Ishikawa (cell line): ENCODE measurements around the gene PRPF8.

Experiments used
- CEBPB ChIP-seq: IDR thresholded peaks from 2 replicates; pipeline ENCODE4 v1.6.1; 2012
- EGR1 ChIP-seq: IDR thresholded peaks from 2 replicates; pipeline ENCODE4 v1.6.1; 2012
- EP300 ChIP-seq: IDR thresholded peaks from 2 replicates; pipeline ENCODE4 v1.6.1; 2012; ENCODE audit warnings: borderline replicate concordance
- FOXM1 ChIP-seq: IDR thresholded peaks from 2 replicates; pipeline ENCODE4 v1.6.1; 2012; ENCODE audit warnings: low read depth, borderline replicate concordance
- NFIC ChIP-seq: IDR thresholded peaks from 2 replicates; pipeline ENCODE4 v1.6.1; 2012
- RAD21 ChIP-seq: IDR thresholded peaks from 2 replicates; pipeline ENCODE4 v1.6.1; 2012; ENCODE audit warnings: low read depth
- TAF1 ChIP-seq: IDR thresholded peaks from 2 replicates; pipeline ENCODE4 v1.6.1; 2012; ENCODE audit warnings: low read depth, mild to moderate bottlenecking
- TCF12 ChIP-seq: IDR thresholded peaks from 2 replicates; pipeline ENCODE4 v1.6.1; 2012; ENCODE audit warnings: low read depth
- TEAD4 ChIP-seq: IDR thresholded peaks from 2 replicates; pipeline ENCODE4 v1.6.1; 2012
- YY1 ChIP-seq: IDR thresholded peaks from 2 replicates; pipeline ENCODE4 v1.6.1; 2012; ENCODE audit warnings: low read depth
- ZBTB7A ChIP-seq: IDR thresholded peaks from 2 replicates; pipeline ENCODE4 v1.6.1; 2012; ENCODE audit warnings: low read depth
- TF ChIP-seq, protein P1 (sequence below): IDR thresholded peaks from 2 replicates; pipeline ENCODE4 v1.6.1; 2012; ENCODE audit warnings: low read depth, mild to moderate bottlenecking
- TF ChIP-seq, protein P2 (sequence below): IDR thresholded peaks from 2 replicates; pipeline ENCODE4 v1.6.1; 2012
- TF ChIP-seq, protein P3 (sequence below): IDR thresholded peaks from 2 replicates; pipeline ENCODE4 v1.6.1; 2012

DNA sequence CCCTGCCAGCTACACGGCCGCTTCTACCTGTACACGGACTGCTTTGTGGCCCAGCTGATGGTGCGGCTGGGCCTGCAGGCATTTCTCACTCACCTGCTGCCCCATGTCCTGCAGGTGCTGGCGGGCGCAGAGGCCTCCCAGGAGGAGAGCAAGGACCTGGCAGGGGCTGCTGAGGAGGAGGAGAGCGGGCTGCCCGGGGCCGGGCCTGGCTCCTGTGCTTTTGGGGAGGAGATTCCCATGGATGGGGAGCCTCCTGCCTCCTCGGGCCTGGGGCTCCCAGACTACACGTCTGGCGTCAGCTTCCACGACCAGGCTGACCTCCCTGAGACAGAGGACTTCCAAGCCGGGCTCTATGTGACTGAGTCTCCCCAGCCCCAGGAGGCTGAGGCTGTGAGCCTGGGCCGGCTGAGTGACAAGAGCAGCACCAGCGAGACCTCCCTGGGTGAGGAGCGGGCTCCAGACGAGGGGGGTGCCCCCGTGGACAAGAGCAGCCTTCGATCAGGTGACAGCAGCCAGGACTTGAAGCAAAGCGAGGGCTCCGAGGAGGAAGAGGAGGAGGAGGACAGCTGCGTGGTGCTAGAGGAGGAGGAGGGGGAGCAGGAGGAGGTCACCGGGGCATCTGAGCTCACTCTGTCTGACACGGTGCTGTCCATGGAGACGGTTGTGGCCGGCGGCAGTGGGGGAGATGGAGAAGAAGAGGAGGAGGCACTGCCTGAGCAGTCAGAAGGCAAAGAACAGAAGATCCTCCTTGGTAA lies 43.4 kb upstream of the PRPF8 start:
- TF ChIP-seq TEAD4 (no peak), EP300 (no peak), TAF1 (no peak), RAD21 (no peak), ZBTB7A (no peak), FOXM1 (no peak), CEBPB (no peak), YY1 (no peak), TCF12 (no peak), NFIC (no peak), EGR1 (no peak)
- TF ChIP-seq, protein P1, sequence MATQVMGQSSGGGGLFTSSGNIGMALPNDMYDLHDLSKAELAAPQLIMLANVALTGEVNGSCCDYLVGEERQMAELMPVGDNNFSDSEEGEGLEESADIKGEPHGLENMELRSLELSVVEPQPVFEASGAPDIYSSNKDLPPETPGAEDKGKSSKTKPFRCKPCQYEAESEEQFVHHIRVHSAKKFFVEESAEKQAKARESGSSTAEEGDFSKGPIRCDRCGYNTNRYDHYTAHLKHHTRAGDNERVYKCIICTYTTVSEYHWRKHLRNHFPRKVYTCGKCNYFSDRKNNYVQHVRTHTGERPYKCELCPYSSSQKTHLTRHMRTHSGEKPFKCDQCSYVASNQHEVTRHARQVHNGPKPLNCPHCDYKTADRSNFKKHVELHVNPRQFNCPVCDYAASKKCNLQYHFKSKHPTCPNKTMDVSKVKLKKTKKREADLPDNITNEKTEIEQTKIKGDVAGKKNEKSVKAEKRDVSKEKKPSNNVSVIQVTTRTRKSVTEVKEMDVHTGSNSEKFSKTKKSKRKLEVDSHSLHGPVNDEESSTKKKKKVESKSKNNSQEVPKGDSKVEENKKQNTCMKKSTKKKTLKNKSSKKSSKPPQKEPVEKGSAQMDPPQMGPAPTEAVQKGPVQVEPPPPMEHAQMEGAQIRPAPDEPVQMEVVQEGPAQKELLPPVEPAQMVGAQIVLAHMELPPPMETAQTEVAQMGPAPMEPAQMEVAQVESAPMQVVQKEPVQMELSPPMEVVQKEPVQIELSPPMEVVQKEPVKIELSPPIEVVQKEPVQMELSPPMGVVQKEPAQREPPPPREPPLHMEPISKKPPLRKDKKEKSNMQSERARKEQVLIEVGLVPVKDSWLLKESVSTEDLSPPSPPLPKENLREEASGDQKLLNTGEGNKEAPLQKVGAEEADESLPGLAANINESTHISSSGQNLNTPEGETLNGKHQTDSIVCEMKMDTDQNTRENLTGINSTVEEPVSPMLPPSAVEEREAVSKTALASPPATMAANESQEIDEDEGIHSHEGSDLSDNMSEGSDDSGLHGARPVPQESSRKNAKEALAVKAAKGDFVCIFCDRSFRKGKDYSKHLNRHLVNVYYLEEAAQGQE = no peak
- TF ChIP-seq, protein P2, sequence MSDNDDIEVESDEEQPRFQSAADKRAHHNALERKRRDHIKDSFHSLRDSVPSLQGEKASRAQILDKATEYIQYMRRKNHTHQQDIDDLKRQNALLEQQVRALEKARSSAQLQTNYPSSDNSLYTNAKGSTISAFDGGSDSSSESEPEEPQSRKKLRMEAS = no peak
- TF ChIP-seq, protein P3, sequence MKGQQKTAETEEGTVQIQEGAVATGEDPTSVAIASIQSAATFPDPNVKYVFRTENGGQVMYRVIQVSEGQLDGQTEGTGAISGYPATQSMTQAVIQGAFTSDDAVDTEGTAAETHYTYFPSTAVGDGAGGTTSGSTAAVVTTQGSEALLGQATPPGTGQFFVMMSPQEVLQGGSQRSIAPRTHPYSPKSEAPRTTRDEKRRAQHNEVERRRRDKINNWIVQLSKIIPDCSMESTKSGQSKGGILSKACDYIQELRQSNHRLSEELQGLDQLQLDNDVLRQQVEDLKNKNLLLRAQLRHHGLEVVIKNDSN = no peak
